KBM-7 (cell line): ENCODE results near the gene TNK2.
"Not testable (repeated sequence)": the region's sequence is repeated elsewhere in the genome, so short reads cannot be mapped to it uniquely, and the experiment has no call there.

Experiments used
- DNase-seq: peaks from one replicate; pipeline ENCODE4 v3.0.0-alpha.2; 2015
- in situ Hi-C: fragments of 300-500 bp; cut with MboI; formaldehyde crosslinking; loops from 2 replicates; pipeline ENCODE4 v1.14.3; 2020; ENCODE audit warnings: low sequenced_read_pairs, low pct_unique_long_range_greater_than_20kb, mixed read lengths

TNK2 gene

DNA sequence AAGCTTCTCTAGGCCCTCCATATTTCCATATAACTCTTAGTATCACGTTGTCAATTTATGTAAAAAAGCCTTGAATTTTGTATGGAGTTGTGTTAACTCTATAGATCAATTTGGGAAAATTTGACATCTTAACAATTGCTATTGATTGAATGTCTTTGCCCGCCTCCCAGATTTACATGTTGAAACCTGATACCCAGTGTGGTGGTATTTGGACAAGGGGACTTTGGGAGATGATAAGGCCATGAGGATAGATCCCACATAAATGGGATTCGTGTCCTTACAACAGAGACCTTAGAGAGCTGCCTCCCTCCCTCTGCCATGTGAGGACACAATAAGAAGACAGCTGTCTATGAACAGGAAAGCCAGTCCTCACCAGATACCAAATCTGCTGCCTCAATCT, 21.1 kb upstream of the TNK2 start:
- no peak for DNase-seq
- in situ Hi-C loops: no loop called here

DNA sequence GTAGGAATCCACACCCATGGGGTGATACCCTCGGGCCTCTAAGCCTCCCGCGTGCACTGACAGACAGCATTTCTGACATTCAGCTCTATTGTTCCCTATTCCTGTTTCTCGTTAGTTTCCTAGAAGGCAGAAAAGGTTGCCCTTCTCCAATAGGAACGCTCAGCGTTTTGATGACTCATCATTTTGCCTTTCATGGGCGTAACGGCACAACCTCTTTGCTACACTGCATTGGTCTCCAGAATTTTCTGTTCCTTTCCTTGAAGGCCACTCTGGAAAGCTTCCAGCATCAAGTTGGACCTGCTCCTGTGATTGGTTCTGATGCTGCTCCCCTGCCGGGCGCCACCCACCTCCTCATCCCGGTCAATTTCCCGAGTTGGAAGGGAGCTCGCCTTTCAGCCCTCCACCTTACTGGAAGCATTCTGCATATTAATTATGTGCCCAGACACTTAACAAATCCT, 13.0 kb upstream of the TNK2 start:
- no peak for DNase-seq
- in situ Hi-C loops: no loop called here

DNA sequence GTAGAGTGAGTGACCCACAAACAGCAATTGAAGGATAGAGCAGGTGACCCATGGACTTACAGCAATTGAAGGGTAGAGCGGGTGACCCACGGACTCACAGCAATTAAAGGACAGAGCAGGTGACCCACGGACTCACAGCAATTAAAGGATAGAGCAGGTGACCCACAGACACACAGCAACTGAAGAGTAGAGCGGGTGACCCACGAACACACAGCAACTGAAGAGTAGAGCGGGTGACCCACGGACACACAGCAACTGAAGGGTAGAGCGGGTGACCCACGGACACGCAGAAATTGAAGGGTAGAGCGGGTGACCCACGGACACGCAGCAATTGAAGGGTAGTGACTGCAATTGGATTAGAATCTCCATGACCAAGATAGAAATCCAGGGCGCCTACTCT, 9.8 kb upstream of the TNK2 start:
- in situ Hi-C loops: no loop called here
- no peak for DNase-seq

- DNase-seq: no peak
- in situ Hi-C loops: no loop called here
Measured at GRCh38 chr3:195916991-195917390, 8.6 kb upstream of the TNK2 start.

GRCh38 chr3:195916291-195916690, 7.9 kb upstream of the TNK2 start:
- in situ Hi-C loops: no loop called here
- no peak for DNase-seq

DNA sequence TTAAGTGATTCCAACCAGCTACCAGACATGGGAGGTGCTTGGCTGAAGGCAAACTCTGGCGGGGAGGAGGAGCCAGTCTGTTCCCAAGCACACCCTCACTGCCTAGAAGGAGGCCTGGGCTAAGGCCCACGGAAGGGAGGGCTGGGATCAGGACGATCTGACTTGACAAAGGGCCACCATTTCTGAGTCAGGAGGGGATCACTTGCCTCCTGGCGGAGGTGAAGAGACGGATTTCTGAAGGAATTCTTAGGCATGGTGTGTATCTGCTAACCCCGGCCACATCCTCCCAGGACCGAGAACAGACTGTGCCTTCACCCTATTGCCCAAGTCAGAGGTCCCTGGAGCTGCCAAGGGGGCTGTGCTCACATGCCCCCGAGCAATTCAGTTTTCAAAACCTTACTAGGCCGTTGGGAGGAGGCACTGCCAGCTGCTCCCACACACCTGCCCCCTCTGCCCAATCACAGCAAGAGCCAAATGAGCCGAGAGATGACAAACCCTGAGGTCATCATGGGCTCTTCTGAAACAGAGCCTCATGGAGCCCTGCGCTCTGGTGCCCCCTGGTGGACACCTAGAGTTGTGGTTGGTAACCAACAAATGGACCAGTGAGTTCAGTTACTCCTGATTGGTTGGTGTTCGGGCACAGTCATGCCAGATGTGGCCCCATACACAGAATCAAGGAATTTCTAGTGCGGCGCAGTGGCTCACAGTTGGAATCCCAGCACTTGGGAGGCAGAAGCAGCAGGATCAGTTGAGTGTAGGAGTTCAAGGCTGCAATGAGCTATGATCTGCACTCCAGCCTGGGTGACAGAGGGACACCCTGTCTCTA, 6.5 kb upstream of the TNK2 start:
- in situ Hi-C loops: no loop called here
- peak; percentile 88 for DNase-seq

GRCh38 chr3:195914146-195914545, 5.8 kb upstream of the TNK2 start:
- DNase-seq, in situ Hi-C loops: not testable (repeated sequence)

DNA sequence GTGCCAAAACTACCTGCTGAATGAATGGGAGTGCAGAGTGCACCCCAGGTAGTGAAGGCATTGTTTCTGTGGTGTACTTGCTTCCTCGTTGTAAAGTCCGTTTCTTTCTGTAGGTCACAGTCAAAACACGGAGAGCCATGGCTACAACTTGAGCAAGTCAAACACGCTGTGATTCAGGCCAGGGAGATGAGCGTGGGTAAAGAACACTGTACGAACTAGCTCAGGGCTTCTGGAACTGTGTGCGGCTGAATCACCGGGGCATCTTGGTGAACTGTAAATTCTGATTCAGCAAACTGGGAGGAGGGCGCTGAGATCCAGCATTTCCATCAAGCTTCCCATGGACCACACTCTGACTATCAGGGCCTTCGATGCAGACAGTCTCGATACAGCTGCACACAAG, 5.0 kb upstream of the TNK2 start:
- no peak for DNase-seq
- in situ Hi-C loops: no loop called here

- DNase-seq: no peak
- in situ Hi-C loops: no loop called here
Measured at GRCh38 chr3:195911946-195912270, 3.6 kb upstream of the TNK2 start.

DNA sequence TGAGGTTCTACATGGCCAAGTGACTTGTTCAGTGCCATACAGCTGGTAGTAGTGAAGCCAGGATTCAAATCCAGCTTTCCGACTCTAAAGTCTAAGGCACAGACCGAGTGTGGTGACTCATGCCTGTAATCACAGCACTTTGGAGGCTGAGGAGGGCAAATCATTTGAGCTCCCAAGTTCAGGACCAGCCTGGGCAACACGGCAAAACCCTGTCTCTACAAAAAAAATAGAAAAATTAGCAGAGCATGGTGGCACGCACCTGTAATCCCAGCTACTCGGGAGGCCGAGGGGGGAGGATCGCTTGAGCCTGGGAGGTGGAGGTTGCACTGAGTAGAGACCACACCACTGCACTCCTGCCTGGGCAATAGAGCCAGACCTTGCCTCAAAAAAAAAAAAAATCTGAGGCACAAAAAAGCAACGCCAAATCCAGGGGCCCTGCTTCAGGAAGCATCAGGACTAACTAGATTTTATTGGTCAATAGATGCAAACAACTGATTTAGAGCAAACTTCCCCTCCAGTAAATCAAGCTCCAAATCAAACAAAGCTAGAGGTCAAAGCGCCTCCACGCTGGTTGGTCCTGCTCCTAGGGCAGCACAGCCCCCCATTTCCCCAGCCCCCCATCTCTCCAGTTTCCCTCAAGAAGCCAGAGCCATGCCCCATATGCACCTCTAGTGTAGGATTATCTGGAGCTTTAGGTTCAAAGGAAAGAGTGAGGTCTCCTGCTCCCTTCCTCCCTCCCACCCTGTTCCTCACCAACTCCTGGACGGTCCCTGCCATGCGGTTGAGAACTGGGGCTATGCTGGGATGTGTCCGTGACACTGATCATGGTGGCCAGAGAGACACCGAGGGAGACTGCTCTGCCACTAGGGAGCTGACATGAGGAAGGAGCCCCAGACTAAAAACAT, 2.9 kb upstream of the TNK2 start:
- no peak for DNase-seq
- in situ Hi-C loops: no loop called here

DNA sequence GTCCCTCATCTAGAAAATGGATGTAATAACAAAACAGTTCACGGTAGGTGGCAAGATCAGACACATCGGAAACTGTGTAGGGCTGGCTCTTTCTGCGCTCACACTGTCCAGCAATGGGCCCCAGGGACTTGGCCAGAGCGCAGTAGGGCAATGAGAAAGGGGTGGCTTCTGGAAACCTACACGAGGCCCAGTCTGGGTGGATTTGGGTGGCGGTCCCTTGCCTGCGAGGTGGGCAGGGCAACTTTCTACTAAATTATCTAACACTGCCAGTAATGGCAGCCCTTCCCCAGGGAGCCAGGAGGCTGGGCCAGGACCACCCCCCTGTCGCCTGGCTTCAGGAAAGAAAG, 2.1 kb upstream of the TNK2 start:
- DNase-seq: no peak
- in situ Hi-C loops: no loop called here

DNA sequence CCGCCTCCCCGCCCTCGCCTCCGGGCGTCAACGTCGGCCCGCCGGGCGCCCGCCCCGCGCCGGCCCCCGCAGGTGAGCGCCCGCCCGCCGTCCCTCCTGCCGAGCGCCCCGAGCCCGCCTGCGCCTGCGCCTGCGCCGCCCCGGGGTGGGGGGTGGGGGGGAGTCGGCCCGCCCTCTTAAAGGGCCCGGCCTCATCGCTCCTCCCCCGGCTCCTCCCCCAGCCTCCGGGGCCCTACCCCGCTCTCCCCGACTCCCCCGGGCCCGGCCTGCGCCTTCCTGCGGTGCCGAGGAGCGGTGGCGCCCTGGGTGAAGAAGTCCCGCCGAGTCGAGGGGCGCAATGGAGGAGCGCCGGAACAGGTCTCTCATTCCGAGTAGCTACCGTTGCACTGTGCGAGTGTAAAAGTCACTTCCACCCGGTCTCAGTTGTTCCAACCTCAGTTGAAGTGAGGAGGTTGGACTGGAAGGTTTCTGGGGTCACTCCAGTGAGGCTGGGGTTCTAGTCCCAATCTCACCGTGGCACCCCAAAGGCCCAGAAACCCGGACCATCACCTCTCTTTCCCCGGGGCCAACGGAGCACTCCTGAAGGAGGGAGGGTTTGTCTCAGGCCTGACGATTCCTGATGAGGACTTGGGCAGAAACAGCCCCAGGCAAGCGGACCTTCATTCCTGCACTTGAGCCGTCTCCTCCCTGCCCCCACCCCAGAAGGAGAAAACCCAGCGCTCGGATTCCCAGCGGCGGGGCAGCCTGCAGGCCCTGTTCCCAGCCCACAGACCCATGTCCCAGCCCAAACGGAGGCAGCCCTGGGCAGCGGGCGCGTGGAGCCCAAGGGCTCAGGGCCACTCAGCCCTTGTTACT, 1.5 kb upstream of the TNK2 start:
- in situ Hi-C loops: no loop called here

DNA sequence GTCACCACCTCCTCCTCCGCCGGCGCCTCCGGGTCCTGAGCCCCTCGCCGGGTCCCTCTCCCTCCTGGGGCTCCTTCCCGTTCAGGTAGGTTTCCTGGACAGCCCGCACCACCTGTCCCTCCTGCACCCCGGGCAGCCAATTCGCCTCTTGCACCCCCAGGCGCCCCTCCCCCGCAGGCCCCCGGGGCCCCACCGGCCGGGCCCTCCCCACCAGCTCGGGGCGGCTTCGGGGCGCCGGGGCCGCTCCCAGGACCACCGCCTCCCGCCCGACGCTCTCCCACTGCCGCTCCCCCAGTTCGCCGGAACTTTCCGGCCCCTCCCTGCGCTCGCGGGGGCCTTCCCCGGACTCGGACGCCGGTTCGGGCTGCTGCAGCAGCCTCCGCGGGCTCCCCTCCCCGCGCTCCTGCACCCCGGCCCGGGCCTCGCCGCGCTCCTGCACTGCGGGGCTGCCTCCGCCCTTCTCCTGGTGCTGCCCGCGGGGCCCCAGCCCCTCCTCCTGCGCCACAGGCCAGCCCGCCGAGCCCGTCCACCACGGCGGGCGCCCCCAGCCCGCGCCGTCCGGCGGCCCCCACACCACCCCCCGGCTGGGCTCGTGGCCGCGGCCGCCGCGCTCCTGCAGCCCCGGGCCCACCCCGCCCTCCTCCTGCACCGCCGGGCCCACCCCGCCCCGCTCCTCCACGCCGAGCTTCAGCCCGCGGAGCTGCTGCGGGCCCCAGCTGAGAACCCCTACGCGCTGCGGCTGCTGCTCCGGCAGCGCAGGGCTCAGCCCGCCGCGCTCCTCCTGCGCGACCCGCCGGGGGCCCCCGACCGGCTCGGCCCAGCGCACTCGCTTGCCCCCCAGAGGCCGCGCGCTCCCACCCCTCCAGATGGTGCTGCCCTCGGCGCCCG, 587 bp upstream of the TNK2 start:
- in situ Hi-C loops: no loop called here
- no peak for DNase-seq

More for the DNA sequence above, 1.5 kb upstream of the TNK2 start:
- DNase-seq: peak; percentile 73

- no peak for DNase-seq
- in situ Hi-C loops: no loop called here
Measured at GRCh38 chr3:195907684-195907933, 742 bp downstream of the TNK2 start.

- in situ Hi-C loops: no loop called here
- DNase-seq: peak; percentile 67
Measured at GRCh38 chr3:195906865-195907683, 1.3 kb downstream of the TNK2 start.

DNA sequence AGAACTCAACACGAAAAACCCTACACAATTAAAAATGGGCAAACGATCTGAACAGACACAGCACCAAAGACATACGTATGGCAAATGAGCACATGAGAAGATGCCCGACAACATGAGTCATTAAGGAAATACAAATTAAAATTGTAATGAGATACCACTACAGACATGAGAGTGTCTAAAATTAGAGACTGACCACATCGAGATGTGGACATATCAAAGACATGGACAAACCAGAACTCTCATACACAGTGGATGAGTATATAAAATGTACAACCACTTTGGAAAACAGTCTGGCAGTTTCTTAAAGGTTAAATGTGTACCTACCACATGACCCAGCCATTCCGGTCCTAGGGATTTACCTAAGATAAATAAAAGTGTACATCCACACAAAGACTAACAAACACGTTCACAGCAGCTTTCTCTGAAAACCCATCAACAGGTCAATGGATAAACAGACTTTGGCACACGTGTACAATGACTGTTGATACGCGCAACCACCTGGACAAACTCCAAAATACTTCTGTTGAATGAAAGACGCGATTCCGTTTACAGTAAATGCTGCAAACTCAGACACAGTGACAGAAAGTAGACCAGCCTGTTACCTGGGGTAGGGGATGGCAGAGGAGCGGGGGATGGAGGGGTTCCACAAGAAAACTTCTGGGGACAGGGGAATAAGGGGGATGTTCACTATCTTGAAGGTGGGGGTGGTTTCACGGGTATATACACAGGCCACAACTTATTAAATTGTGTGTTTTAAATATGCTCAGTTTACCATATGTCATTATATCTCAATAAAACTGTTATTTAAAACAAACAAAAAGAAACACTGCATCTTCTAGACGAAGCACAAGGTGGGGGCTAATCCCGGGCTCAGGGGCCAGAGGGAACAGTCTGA, 2.1 kb downstream of the TNK2 start:
- no peak for DNase-seq
- in situ Hi-C loops: no loop called here

DNA sequence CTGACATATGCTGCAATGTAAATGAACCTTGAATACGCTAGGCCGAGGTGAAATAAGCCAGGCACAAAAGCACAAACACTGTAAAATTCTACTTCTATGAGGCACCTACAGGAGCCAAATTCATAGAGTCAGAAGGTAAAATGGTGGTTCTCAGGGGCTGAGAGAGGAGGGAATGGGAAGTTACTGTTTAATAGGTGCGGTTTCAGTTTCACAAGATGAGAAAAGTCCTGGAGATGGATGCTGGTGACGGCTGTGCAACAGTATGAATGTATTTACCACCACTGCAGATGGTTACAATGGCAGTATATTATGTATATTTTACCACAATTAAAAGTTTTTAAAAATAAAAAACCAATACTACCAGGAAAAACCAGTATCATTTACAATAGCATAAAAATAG, 4.0 kb downstream of the TNK2 start:
- peak; percentile 52 for DNase-seq

More for the DNA sequence above, 4.0 kb downstream of the TNK2 start:
- in situ Hi-C loops: no loop called here
